OCI-LY3 (cell line): ENCODE results near the gene SLC37A1.

Experiments
- H2AFZ ChIP-seq: fragments of 200-600, 300-600 bp; shearing (Covaris generic); 2 replicates; pipeline ENCODE4 v1.6.0; 2014; ENCODE audit warnings: antibody characterized with exemption, low read depth, low read length
- H3K27ac ChIP-seq: fragments of 200-600, 300-600 bp; sonication (generic); 2 replicates; pipeline ENCODE4 v1.5.1; 2014; ENCODE audit warnings: mild to moderate bottlenecking, low read length, moderate library complexity, mixed read lengths
- H3K27me3 ChIP-seq: fragments of 200-600, 300-600 bp; sonication (generic); 2 replicates; pipeline ENCODE4 v1.6.1; 2014; ENCODE audit warnings: low read depth, low read length, mixed read lengths
- H3K36me3 ChIP-seq: fragments of 200-600, 300-600 bp; sonication (generic); replicated peaks from 2 replicates; pipeline ENCODE3; 2014; ENCODE audit warnings: low read depth, low read length, mixed read lengths
- H3K4me1 ChIP-seq: fragments of 300-600, 200-600 bp; sonication (generic); 2 replicates; pipeline ENCODE4 v1.6.1; 2014; ENCODE audit warnings: low read length, mixed read lengths
- H3K4me2 ChIP-seq: fragments of 200-600, 300-600 bp; sonication (generic); 2 replicates; pipeline ENCODE4 v1.6.1; 2014; ENCODE audit warnings: low read length, mixed read lengths
- H3K4me3 ChIP-seq: fragments of 300-600, 200-600 bp; sonication (generic); 2 replicates; pipeline ENCODE4 v1.5.1; 2014; ENCODE audit warnings: antibody characterized with exemption, mild to moderate bottlenecking, low read length, moderate library complexity
- H3K79me2 ChIP-seq: fragments of 300-600, 200-600 bp; shearing (Covaris generic); 2 replicates; pipeline ENCODE4 v1.6.1; 2014; ENCODE audit warnings: mild to moderate bottlenecking, low read length, mixed read lengths
- H3K9ac ChIP-seq: fragments of 300-600, 200-600 bp; shearing (Covaris generic); 2 replicates; pipeline ENCODE4 v1.6.0; 2014; ENCODE audit warnings: mild to moderate bottlenecking, low read length, moderate library complexity
- H3K9me3 ChIP-seq: fragments of 200-600, 300-600 bp; shearing (Covaris generic); 2 replicates; pipeline ENCODE4 v1.6.1; 2014; ENCODE audit warnings: low read length, mixed read lengths; ENCODE audit not compliant: insufficient read depth
- H4K20me1 ChIP-seq: fragments of 200-600, 300-600 bp; sonication (generic); 2 replicates; pipeline ENCODE4 v1.6.1; 2016; ENCODE audit warnings: low read length, mixed read lengths; ENCODE audit not compliant: insufficient read depth
- EZH2phosphoT487 ChIP-seq: fragments of 200-600 bp; shearing (Covaris generic); IDR thresholded peaks from 2 replicates; pipeline ENCODE4 v1.6.1; 2018; ENCODE audit warnings: antibody characterized with exemption, mixed run types, low read depth
- TF ChIP-seq, protein P1 (sequence below): fragments of 200-600, 300-600 bp; sonication (generic); IDR thresholded peaks from 2 replicates; pipeline ENCODE4 v1.5.1; 2014; ENCODE audit warnings: antibody characterized with exemption, low read length, low read depth

The SLC37A1 gene

DNA sequence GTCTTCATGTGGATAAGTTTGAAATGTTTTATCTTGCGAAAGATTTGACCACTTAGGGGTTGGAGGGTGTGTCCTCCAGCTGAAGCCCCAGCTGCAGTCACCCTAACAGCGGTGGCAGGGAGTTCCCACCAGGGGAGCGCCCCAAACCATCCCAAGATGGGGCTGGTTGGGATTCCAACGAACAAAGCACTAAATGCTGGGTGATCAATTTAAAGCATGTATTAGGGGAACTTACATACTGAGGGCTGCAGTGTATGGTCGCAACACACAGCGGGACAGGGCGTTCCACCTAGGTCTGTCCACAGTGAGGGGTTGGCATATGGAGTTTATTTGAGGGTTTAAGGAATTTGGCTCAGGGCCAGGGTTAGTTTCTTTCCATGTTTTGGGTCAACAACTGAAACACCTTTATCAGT lies 26.3 kb downstream of the SLC37A1 start:
- H3K9me3 ChIP-seq: no peaks in the 10 kb centered on the region
- H3K4me1 ChIP-seq: peaks cover 27% of the 10 kb centered on the region
- no peak overlapping the region for H3K27ac ChIP-seq
- no peak overlapping the region for H3K4me3 ChIP-seq
- no peaks in the 10 kb centered on the region for H4K20me1 ChIP-seq
- no peak for TF ChIP-seq EZH2phosphoT487
- TF ChIP-seq, protein P1, sequence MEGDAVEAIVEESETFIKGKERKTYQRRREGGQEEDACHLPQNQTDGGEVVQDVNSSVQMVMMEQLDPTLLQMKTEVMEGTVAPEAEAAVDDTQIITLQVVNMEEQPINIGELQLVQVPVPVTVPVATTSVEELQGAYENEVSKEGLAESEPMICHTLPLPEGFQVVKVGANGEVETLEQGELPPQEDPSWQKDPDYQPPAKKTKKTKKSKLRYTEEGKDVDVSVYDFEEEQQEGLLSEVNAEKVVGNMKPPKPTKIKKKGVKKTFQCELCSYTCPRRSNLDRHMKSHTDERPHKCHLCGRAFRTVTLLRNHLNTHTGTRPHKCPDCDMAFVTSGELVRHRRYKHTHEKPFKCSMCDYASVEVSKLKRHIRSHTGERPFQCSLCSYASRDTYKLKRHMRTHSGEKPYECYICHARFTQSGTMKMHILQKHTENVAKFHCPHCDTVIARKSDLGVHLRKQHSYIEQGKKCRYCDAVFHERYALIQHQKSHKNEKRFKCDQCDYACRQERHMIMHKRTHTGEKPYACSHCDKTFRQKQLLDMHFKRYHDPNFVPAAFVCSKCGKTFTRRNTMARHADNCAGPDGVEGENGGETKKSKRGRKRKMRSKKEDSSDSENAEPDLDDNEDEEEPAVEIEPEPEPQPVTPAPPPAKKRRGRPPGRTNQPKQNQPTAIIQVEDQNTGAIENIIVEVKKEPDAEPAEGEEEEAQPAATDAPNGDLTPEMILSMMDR: no peak
- H3K4me2 ChIP-seq: no peak overlapping the region
- H2AFZ ChIP-seq: no peak overlapping the region
- no peaks in the 10 kb centered on the region for H3K36me3 ChIP-seq
- H3K79me2 ChIP-seq: no peaks in the 10 kb centered on the region
- no peak overlapping the region for H3K9ac ChIP-seq
- no peaks in the 10 kb centered on the region for H3K27me3 ChIP-seq

DNA sequence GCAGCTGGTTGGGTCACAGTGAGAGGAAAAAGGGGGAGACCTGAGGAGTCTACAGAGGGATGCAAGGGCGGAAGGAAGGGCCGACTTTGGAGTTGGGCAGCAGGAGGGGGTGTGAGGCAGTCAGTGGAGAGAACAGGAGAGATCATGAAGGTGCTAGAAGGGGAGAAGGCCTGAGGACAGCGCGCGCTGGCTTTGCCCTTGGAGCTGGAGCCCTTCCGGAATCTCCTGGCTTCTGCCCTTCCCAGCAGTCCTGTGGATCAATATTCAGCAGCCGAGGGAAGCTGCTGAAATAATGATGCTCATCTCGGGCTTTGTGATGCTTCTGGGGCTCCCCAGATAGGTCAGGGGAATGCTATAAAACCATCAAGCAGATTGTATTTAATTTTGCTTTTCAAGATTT lies 26.7 kb downstream of the SLC37A1 start:
- TF ChIP-seq, protein P1: no peak
- no peak for TF ChIP-seq EZH2phosphoT487
- Histone ChIP-seq H3K4me1 (peaks cover 24% of the 10 kb centered on the region), H3K4me2 (no peak overlapping the region), H3K9me3 (no peaks in the 10 kb centered on the region), H4K20me1 (no peaks in the 10 kb centered on the region), H3K36me3 (peaks cover under 1% of the 10 kb centered on the region), H2AFZ (no peak overlapping the region), H3K27me3 (no peaks in the 10 kb centered on the region), H3K79me2 (no peaks in the 10 kb centered on the region), H3K27ac (no peak overlapping the region), H3K4me3 (no peak overlapping the region), H3K9ac (no peak overlapping the region)

DNA sequence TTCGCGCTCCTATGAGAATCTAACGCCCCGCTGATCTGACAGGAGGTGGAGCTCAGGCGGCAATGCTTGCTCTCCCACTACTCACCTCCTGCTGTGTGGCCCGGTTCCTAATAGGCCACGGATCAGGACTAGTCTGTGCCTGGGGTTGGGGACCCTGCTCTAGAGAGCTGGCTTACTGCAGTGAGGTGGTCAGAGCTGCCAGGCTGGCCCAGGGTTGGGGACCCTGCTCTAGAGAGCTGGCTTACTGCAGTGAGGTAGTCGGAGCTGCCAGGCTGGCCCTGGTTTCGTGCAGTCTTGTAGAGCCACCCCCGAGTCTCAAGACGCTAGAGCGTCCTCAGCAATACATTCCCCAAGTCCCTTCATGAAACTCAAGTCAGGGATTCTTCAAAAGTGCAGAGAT lies 27.5 kb downstream of the SLC37A1 start:
- Histone ChIP-seq H3K9ac (no peak overlapping the region), H3K36me3 (peaks cover 5% of the 10 kb centered on the region)
- TF ChIP-seq EZH2phosphoT487: no peak
- TF ChIP-seq, protein P1: no peak

DNA sequence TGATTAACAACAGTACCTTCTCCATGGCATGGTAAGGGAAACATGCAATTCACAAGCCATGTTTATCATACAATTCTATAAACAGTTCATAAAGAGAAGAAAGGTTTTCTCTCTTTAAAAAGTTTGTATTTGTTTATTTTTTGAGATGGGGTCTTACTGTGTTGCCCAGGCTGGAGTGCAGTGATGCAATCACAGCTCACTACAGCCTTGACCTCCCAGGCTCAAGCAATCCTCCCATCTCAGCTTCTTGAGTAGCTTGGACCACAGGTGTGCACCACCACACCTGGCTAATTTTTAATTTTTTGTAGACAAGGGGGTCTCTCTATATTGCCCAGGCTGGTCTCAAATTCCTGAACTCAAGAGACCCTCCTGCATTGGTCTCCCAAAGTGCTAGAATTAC lies 28.0 kb downstream of the SLC37A1 start:
- no peak overlapping the region for H3K27ac ChIP-seq
- no peak overlapping the region for H3K4me3 ChIP-seq
- no peaks in the 10 kb centered on the region for H3K27me3 ChIP-seq
- H3K79me2 ChIP-seq: no peaks in the 10 kb centered on the region
- H3K9ac ChIP-seq: no peak overlapping the region
- H3K4me1 ChIP-seq: peaks cover 13% of the 10 kb centered on the region
- H2AFZ ChIP-seq: no peak overlapping the region
- H3K9me3 ChIP-seq: no peaks in the 10 kb centered on the region
- no peak overlapping the region for H3K4me2 ChIP-seq
- no peak for TF ChIP-seq EZH2phosphoT487
- TF ChIP-seq, protein P1: no peak
- H4K20me1 ChIP-seq: no peaks in the 10 kb centered on the region
- H3K36me3 ChIP-seq: peaks cover 5% of the 10 kb centered on the region

More for the DNA sequence above, 27.5 kb downstream of the SLC37A1 start:
- H3K4me1 ChIP-seq: peaks cover 18% of the 10 kb centered on the region
- H3K4me2 ChIP-seq: no peak overlapping the region
- H4K20me1 ChIP-seq: no peaks in the 10 kb centered on the region
- H3K79me2 ChIP-seq: no peaks in the 10 kb centered on the region
- no peak overlapping the region for H3K27ac ChIP-seq
- H3K9me3 ChIP-seq: no peaks in the 10 kb centered on the region
- H2AFZ ChIP-seq: no peak overlapping the region
- no peaks in the 10 kb centered on the region for H3K27me3 ChIP-seq
- H3K4me3 ChIP-seq: no peak overlapping the region
